BJ (cell line): ENCODE measurements around the gene NFE2L2. TPM values are rescaled to one million over a fixed set of nuclear protein-coding genes. Genes with fewer than 3 reads are reported as not detected.
"Not testable (repeated sequence)": the region's sequence is repeated elsewhere in the genome, so short reads cannot be mapped to it uniquely, and the experiment has no call there.

Experiments used
- CTCF ChIA-PET: fragments of 350-600 bp; formaldehyde crosslinking; extraction: SDS; loops from one replicate; lab custom pipeline; 2021; ENCODE audit warnings: antibody characterized with exemption, inconsistent platforms; lab: Yijun Ruan, JAX
- POLR2A ChIA-PET: fragments of 300-600 bp; sonication (Branson Sonifier 250); formaldehyde crosslinking; extraction: SDS; loops from one replicate; lab custom pipeline; 2021; ENCODE audit warnings: antibody characterized with exemption; lab: Charles Lee
- DNase-seq: peaks from one replicate; pipeline ENCODE4 v3.0.0-alpha.2; 2011; ENCODE audit warnings: low read depth
- H3K27me3 ChIP-seq: 2 replicates; pipeline ENCODE4 v1.6.0; 2011; ENCODE audit warnings: low read length; ENCODE audit not compliant: control insufficient read depth, insufficient read depth
- H3K36me3 ChIP-seq: 2 replicates; pipeline ENCODE4 v1.5.1; 2011; ENCODE audit warnings: low read length; ENCODE audit not compliant: control insufficient read depth, insufficient read depth
- H3K4me3 ChIP-seq: 2 replicates; pipeline ENCODE4 v1.5.1; 2011; ENCODE audit warnings: low read depth, mild to moderate bottlenecking, control low read depth, low read length
- polyA plus RNA-seq: library from polyadenylated mRNA; depleted of rRNA; stranded (reverse); fragments of >200 nt; gene quantifications from 2 replicates; pipeline ENCODE4 v1.2.3, GENCODE V29; 2011
- TF ChIP-seq, protein P1 (sequence below): IDR thresholded peaks from 2 replicates; pipeline ENCODE4 v1.5.1; 2011; ENCODE audit warnings: low read depth, mild to moderate bottlenecking, control low read depth, inconsistent platforms, low read length, moderate library complexity; ENCODE audit not compliant: insufficient read depth

The NFE2L2 gene
- polyA plus RNA-seq, 1 experiment: 109 TPM

GRCh38 chr2:177271981-177272666, 7.6 kb upstream of the NFE2L2 start:
- H3K36me3 ChIP-seq: no peaks in the 10 kb centered on the region
- TF ChIP-seq, protein P1, sequence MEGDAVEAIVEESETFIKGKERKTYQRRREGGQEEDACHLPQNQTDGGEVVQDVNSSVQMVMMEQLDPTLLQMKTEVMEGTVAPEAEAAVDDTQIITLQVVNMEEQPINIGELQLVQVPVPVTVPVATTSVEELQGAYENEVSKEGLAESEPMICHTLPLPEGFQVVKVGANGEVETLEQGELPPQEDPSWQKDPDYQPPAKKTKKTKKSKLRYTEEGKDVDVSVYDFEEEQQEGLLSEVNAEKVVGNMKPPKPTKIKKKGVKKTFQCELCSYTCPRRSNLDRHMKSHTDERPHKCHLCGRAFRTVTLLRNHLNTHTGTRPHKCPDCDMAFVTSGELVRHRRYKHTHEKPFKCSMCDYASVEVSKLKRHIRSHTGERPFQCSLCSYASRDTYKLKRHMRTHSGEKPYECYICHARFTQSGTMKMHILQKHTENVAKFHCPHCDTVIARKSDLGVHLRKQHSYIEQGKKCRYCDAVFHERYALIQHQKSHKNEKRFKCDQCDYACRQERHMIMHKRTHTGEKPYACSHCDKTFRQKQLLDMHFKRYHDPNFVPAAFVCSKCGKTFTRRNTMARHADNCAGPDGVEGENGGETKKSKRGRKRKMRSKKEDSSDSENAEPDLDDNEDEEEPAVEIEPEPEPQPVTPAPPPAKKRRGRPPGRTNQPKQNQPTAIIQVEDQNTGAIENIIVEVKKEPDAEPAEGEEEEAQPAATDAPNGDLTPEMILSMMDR: no peak
- no peak overlapping the region for H3K4me3 ChIP-seq
- POLR2A ChIA-PET: no interaction called here
- CTCF ChIA-PET: interaction anchor here (1.0 to 1.4 kb wide), 3 partner anchors 9 to 107 kb away, joined by 3 to 5 read pairs (median 4); no protein-coding TSS in a partner anchor
- DNase-seq: no peak
- no peaks in the 10 kb centered on the region for H3K27me3 ChIP-seq

DNA sequence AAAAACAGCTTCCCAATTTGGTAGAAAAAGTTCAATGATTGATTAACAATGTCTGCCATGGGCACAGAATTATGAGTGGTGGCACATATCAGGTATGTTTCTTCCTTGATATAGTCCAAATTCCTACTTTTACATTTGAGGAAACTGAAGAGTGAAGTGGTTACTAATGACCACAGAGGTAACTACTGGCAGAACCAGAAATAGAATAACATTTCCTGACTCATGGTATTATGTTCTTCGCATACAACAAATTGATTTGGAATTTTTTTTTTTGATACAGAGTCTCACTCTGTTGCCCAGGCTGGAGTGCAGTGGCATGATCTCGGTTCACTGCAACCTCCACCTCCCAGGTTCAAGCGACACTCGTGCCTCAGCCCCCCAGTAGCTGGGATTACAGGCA, 6.0 kb upstream of the NFE2L2 start:
- no peak overlapping the region for H3K4me3 ChIP-seq
- ChIA-PET CTCF (interaction anchor here (0.7 kb wide), 1 partner anchor 22 kb away, joined by 3 read pairs; no protein-coding TSS in a partner anchor), POLR2A (no interaction called here)
- DNase-seq: no peak
- no peaks in the 10 kb centered on the region for H3K27me3 ChIP-seq
- TF ChIP-seq, protein P1: no peak
- no peaks in the 10 kb centered on the region for H3K36me3 ChIP-seq

DNA sequence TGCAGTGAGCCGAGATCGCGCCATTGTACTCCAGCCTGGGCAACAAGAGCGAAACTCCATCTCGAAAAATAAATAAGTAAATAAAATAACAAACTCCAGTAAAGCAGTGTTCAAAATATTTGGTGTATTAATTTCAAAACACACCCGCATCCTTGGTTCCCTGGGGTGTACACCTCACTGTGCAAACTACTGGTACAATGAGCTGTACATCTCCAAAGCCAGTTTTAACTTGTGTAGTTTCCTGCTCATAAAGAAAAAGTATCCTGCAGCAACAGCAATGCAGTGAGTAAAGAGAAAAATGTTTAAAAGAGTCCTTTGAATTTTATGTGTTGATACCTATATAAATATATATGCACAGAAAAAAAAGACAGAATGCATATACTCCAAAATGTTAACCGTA, 4.4 kb upstream of the NFE2L2 start:
- TF ChIP-seq, protein P1: no peak
- POLR2A ChIA-PET: no interaction called here
- H3K27me3 ChIP-seq: no peaks in the 10 kb centered on the region
- no peaks in the 10 kb centered on the region for H3K36me3 ChIP-seq
- DNase-seq: no peak
- CTCF ChIA-PET: interaction anchor here (1.0 to 1.7 kb wide), 2 partner anchors 104 to 105 kb away, joined by 3 to 4 read pairs; no protein-coding TSS in a partner anchor
- H3K4me3 ChIP-seq: no peak overlapping the region

GRCh38 chr2:177268187-177268871, 3.8 kb upstream of the NFE2L2 start:
- ChIA-PET POLR2A (no interaction called here), CTCF (interaction anchor here (1.4 to 2.2 kb wide), 3 partner anchors 65 to 148 kb away, joined by 4 to 8 read pairs (median 4); no protein-coding TSS in a partner anchor)
- Histone ChIP-seq H3K27me3 (no peaks in the 10 kb centered on the region), H3K4me3 (no peak overlapping the region), H3K36me3 (no peaks in the 10 kb centered on the region)
- TF ChIP-seq, protein P1: no peak
- no peak for DNase-seq

DNA sequence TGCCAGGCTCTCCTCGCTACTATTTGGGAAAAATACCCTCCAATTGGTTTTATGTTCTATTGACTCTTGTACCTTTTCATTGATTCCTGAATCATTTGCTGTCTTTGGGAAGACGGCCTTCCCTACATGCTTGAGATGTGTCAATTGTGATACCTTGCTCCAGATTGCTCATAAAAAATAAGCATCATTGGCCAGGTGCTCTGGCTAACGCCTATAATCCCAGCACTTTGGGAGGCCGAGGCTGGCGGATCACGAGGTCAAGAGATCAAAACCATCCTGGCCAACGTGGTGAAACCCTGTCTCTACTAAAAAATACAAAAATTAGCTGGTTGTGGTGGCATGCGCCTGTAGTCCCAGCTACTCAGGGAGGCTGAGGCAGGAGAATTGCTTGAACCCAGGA, 2.4 kb upstream of the NFE2L2 start:
- H3K36me3 ChIP-seq, H3K4me3 ChIP-seq, H3K27me3 ChIP-seq, POLR2A ChIA-PET, DNase-seq: not testable (repeated sequence)
- CTCF ChIA-PET: interaction anchor here (1.4 to 4.3 kb wide), 3 partner anchors 66 to 149 kb away, joined by 4 to 59 read pairs (median 8); no protein-coding TSS in a partner anchor
